K562 (cell line): ENCODE data around the gene GANAB. TPM values are rescaled to one million over a fixed set of nuclear protein-coding genes. Genes with fewer than 3 reads are reported as not detected.
A peak's percentile ranks its signal among the peaks of the same experiment; 100 is the strongest.

ENCODE experiments used
- CTBP1 ChIP-seq: fragments of 450-650 bp; IDR thresholded peaks from 2 replicates; pipeline ENCODE4 v1.6.1; 2016; ENCODE audit warnings: borderline replicate concordance
- E2F8 ChIP-seq: fragments of 450-650 bp; IDR thresholded peaks from 2 replicates; pipeline ENCODE4 v1.7.1; 2018; ENCODE audit warnings: mild to moderate bottlenecking, low read depth; ENCODE audit not compliant: partially characterized antibody
- FOXO4 ChIP-seq: fragments of 450-650 bp; formaldehyde crosslinking; IDR thresholded peaks from 2 replicates; pipeline ENCODE4 v1.4.0; 2020; ENCODE audit warnings: mild to moderate bottlenecking, moderate library complexity
- FUS ChIP-seq: fragments of 200-400 bp; formaldehyde crosslinking; optimal IDR thresholded peaks from 2 replicates; pipeline ENCODE3; 2017; ENCODE audit warnings: low read depth, low read length
- GMEB1 ChIP-seq: fragments of 250-450 bp; sonication (Bioruptor Pico); IDR thresholded peaks from 2 replicates; pipeline ENCODE4 v1.4.0; 2020; ENCODE audit warnings: mild to moderate bottlenecking
- MAFG ChIP-seq: fragments of 450-650 bp; conservative IDR thresholded peaks from 2 replicates; pipeline ENCODE4 v1.6.1; 2016; ENCODE audit warnings: missing genetic modification characterization, missing compliant biosample characterization
- MAZ ChIP-seq, 2 experiments: fragments of 450-650 bp in 1 of 2; sonication (generic) in 1 of 2; formaldehyde crosslinking; IDR thresholded peaks in 1 of 2; conservative IDR thresholded peaks in 1 of 2; 2 replicates each; pipeline versions ENCODE4 v1.4.0 to v1.5.0; 2020; ENCODE audit warnings: mild to moderate bottlenecking in 1 of 2, missing genetic modification reagents in 1 of 2
- RBBP5 ChIP-seq: fragments of 200-600 bp; sonication (generic); IDR thresholded peaks from 2 replicates; pipeline ENCODE4 v1.6.1; 2012; ENCODE audit warnings: borderline replicate concordance, mild to moderate bottlenecking, low read length, control low read depth, inconsistent platforms; ENCODE audit not compliant: insufficient read depth, poor library complexity, severe bottlenecking
- RFX5 ChIP-seq: IDR thresholded peaks from 2 replicates; pipeline ENCODE4 v1.6.1; 2011; ENCODE audit warnings: low read depth, mild to moderate bottlenecking, improper control_type of control experiment, low read length
- ZBTB17 ChIP-seq: fragments of 450-650 bp; formaldehyde crosslinking; IDR thresholded peaks from 2 replicates; pipeline ENCODE4 v1.4.0; 2020; ENCODE audit warnings: mild to moderate bottlenecking
- ZFP30 ChIP-seq: fragments of 250-450 bp; sonication (Bioruptor Pico); IDR thresholded peaks from 2 replicates; pipeline ENCODE4 v1.8.0; 2022; ENCODE audit warnings: moderate library complexity, mild to moderate bottlenecking, inconsistent platforms, borderline replicate concordance
- ZNF512 ChIP-seq: IDR thresholded peaks from 2 replicates; pipeline ENCODE4 v1.6.1; 2016; ENCODE audit warnings: missing genetic modification characterization, missing compliant biosample characterization
- ZNF609 ChIP-seq: sonication (generic); formaldehyde crosslinking; IDR thresholded peaks from 2 replicates; pipeline ENCODE4 v1.8.1; 2023; ENCODE audit warnings: missing genetic modification reagents, mild to moderate bottlenecking, borderline replicate concordance
- polyA plus RNA-seq, 8 experiments: library from polyadenylated mRNA; depleted of rRNA in 4 of 8; stranded (reverse) in 5 of 8; unstranded in 3 of 8; fragments of >200 nt; fragmentation: Nextera tagmentation in 2 of 8; fragmentation: Illumina TruSeq in 1 of 8; extraction: Ambion mirVana in 2 of 8; extraction: Trizol in 1 of 8; gene quantifications; 2 replicates each; pipeline versions ENCODE4 v1.2.1 to v1.2.3, GENCODE V29; 2011 to 2014; ENCODE audit warnings: inconsistent platforms in 1 of 8, missing spikeins in 1 of 8
- total RNA-seq, 7 experiments: library from RNA; depleted of rRNA in 6 of 7; stranded (reverse); fragments of >200 nt in 6 of 7; fragmentation: Illumina TruSeq in 2 of 7; extraction: Trizol in 2 of 7; gene quantifications; 2 replicates each; pipeline versions ENCODE4 v1.2.1 to v1.2.3, GENCODE V29; 2011 to 2021; ENCODE audit warnings: low replicate concordance in 1 of 7

The GANAB gene
- total and polyA plus RNA-seq, 9 of the 15 experiments (the other 6 are each of a cell fraction or from before 2014, with no cell fraction given), result 6.5 to 284 (median 161) TPM

DNA sequence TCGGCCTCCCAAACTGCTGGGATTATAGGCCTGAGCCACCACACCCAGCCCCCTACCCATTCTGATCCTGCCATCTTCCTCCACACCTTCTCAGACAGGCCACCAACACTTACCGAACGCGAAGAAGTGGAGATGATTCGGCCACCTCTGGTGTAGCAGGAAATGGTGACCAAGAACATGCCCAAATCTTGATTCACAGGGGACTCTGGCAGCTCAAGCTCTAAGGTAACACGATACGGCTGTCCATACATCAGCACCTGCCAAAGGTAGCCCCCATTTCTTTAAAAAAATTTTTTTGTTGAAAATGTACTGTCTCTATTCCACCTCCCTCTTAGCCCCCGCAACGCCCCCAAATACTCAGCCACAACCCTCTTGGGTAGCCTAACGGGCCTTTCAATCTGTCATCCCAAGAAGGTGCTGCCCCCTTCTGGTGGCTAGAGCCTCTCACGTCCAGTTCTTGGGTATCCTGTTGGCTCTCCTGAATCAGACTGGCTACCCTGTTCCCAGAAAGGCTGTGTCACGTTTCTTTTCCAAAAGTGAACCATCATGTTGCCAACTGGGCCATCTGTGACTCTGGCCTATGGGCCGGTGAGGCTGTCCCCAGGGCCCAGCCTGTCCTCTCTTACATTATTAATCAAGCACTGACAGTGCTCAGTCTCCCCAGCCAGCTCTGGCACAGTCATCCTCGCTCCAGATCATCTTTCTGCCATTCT lies 48.2 kb upstream of the GANAB start (continued):
- TF ChIP-seq CTBP1, result peak; percentile 21; the same call in 1 of the 2 replicates
- TF ChIP-seq RBBP5, result no peak
- TF ChIP-seq FUS, result no peak
- TF ChIP-seq GMEB1 (CRISPR knock-in tag), result no peak
- TF ChIP-seq ZNF512 (tag), result no peak
- TF ChIP-seq ZFP30 (CRISPR knock-in tag), result no peak
- peak in 1 of 2 experiments; percentile 42; a peak in 1 of 4 replicates for TF ChIP-seq MAZ (CRISPR knock-in tag; conservative IDR thresholded peaks at IDR 0.05 in 1 of 2, IDR thresholded peaks at IDR 0.05 in 1 of 2)
- TF ChIP-seq RFX5, result no peak
- TF ChIP-seq ZNF609 (CRISPR knock-in tag), result no peak
- TF ChIP-seq E2F8, result no peak
- 0 out of 2 replicates have a peak, but pooled peaks have one; percentile 39 for TF ChIP-seq ZBTB17 (CRISPR knock-in tag)
- no peak for TF ChIP-seq FOXO4 (CRISPR knock-in tag)
- TF ChIP-seq MAFG (tag), result peak; percentile 16; the same call in 1 of the 2 replicates
